Measurements from ENCODE around the gene HNF4A. TPM values are rescaled to one million over a fixed set of nuclear protein-coding genes. Genes with fewer than 3 reads are reported as not detected.
A peak's percentile ranks its signal among the peaks of the same experiment; 100 is the strongest.

Gene HNF4A
- total and polyA plus RNA-seq, 4 experiments from 2014 or later: not detected

- H3K27me3 ChIP-seq (ENCODE audit: insufficient read depth, low read length): no peaks in the 10 kb centered on the region
- intact Hi-C loops (cut with micrococcal nuclease): no loop called here
- no peak for DNase-seq
- no peaks in the 10 kb centered on the region for H3K9me3 ChIP-seq (ENCODE audit: control insufficient read depth in 1 of 2, low read length in 2 of 2)
- CTCF ChIA-PET (ENCODE audit: partially characterized antibody): no interaction called here
- no peaks in the 10 kb centered on the region for H3K36me3 ChIP-seq (ENCODE audit: insufficient read depth, low read length)
- no peak overlapping the region for H3K4me3 ChIP-seq (ENCODE audit: low read length in 2 of 2)
- H3K4me1 Mint-ChIP-seq: no peaks in the 10 kb centered on the region
- peaks cover 6 to 20% of the 10 kb centered on the region in 2 donors for H3K27me3 Mint-ChIP-seq
- H3K4me1 ChIP-seq (ENCODE audit: insufficient read depth, low read length): no peaks in the 10 kb centered on the region
- no peak overlapping the region for H3K4me3 Mint-ChIP-seq
- POLR2A ChIA-PET (ENCODE audit: partially characterized antibody): no interaction called here
- no peak overlapping the region for H3K27ac Mint-ChIP-seq
- H3K9me3 Mint-ChIP-seq: no peaks in the 10 kb centered on the region
- H3K27ac ChIP-seq (ENCODE audit: low read depth, low read length): no peak overlapping the region
- no peaks in the 10 kb centered on the region for H3K36me3 Mint-ChIP-seq
These were observed 75.0 kb downstream of the HNF4A start for GRCh38 chr20:44430270-44431065.

DNA sequence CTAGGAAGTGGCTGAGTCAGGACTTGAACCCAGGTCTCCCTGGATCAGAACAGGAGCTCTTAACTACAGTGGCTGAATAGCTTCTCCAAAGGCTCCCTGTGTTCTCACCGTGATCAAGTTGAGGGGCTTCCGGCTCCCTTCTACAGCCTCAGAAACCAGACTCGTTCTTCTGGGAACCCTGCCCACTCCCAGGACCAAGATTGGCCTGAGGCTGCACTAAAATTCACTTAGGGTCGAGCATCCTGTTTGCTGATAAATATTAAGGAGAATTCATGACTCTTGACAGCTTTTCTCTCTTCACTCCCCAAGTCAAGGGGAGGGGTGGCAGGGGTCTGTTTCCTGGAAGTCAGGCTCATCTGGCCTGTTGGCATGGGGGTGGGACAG is 75.6 kb downstream of the HNF4A start:
- no peak overlapping the region for H3K27ac Mint-ChIP-seq
- Histone ChIP-seq H3K27ac (ENCODE audit: low read depth, low read length) (no peak overlapping the region), H3K9me3 (ENCODE audit: control insufficient read depth in 1 of 2, low read length in 2 of 2) (no peaks in the 10 kb centered on the region), H3K36me3 (ENCODE audit: insufficient read depth, low read length) (no peaks in the 10 kb centered on the region), H3K27me3 (ENCODE audit: insufficient read depth, low read length) (no peaks in the 10 kb centered on the region), H3K4me1 (ENCODE audit: insufficient read depth, low read length) (no peaks in the 10 kb centered on the region), H3K4me3 (ENCODE audit: low read length in 2 of 2) (no peak overlapping the region)
- POLR2A ChIA-PET (ENCODE audit: partially characterized antibody): no interaction called here
- DNase-seq: no peak
- H3K4me1 Mint-ChIP-seq: no peaks in the 10 kb centered on the region
- H3K4me3 Mint-ChIP-seq: no peak overlapping the region
- no peaks in the 10 kb centered on the region for H3K9me3 Mint-ChIP-seq
- no peaks in the 10 kb centered on the region for H3K36me3 Mint-ChIP-seq
- intact Hi-C loops (cut with micrococcal nuclease): no loop called here
- peaks cover 6 to 20% of the 10 kb centered on the region in 2 donors for H3K27me3 Mint-ChIP-seq
- CTCF ChIA-PET (ENCODE audit: partially characterized antibody): no interaction called here

DNA sequence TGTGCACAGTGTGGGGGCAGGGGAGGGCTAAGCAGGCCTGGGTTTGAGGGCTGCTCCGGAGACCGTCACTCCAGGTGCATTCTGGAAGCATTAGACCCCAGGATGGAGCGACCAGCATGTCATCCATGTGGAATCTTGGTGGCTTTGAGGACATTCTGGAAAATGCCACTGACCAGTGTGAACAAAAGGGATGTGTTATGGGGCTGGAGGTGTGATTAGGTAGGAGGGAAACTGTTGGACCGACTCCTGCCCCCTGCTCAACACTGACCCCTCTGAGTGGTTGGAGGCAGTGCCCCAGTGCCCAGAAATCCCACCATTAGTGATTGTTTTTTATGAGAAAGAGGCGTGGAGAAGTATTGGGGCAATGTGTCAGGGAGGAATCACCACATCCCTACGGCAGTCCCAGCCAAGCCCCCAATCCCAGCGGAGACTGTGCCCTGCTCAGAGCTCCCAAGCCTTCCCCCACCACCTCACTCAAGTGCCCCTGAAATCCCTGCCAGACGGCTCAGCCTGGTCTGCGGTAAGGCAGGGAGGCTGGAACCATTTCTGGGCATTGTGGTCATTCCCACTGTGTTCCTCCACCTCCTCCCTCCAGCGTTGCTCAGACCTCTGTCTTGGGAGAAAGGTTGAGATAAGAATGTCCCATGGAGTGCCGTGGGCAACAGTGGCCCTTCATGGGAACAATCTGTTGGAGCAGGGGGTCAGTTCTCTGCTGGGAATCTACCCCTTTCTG is 76.2 kb downstream of the HNF4A start:
- no peaks in the 10 kb centered on the region for H3K36me3 ChIP-seq (ENCODE audit: insufficient read depth, low read length)
- Mint-ChIP-seq H3K4me1 (no peaks in the 10 kb centered on the region), H3K9me3 (no peaks in the 10 kb centered on the region), H3K27ac (no peak overlapping the region), H3K27me3 (peaks cover 5 to 20% of the 10 kb centered on the region in 2 donors), H3K4me3 (no peak overlapping the region), H3K36me3 (no peaks in the 10 kb centered on the region)
- no peak overlapping the region for H3K4me3 ChIP-seq (ENCODE audit: low read length in 2 of 2)
- intact Hi-C loops (cut with micrococcal nuclease): no loop called here
- ChIA-PET CTCF (ENCODE audit: partially characterized antibody) (no interaction called here), POLR2A (ENCODE audit: partially characterized antibody) (no interaction called here)
- H3K27ac ChIP-seq (ENCODE audit: low read depth, low read length): no peak overlapping the region
- no peaks in the 10 kb centered on the region for H3K9me3 ChIP-seq (ENCODE audit: control insufficient read depth in 1 of 2, low read length in 2 of 2)
- H3K27me3 ChIP-seq (ENCODE audit: insufficient read depth, low read length): no peaks in the 10 kb centered on the region
- no peak for DNase-seq
- no peaks in the 10 kb centered on the region for H3K4me1 ChIP-seq (ENCODE audit: insufficient read depth, low read length)

- Histone ChIP-seq H3K9me3 (ENCODE audit: control insufficient read depth in 1 of 2, low read length in 2 of 2) (no peaks in the 10 kb centered on the region), H3K4me3 (ENCODE audit: low read length in 2 of 2) (no peak overlapping the region), H3K4me1 (ENCODE audit: insufficient read depth, low read length) (no peaks in the 10 kb centered on the region), H3K27me3 (ENCODE audit: insufficient read depth, low read length) (no peaks in the 10 kb centered on the region), H3K27ac (ENCODE audit: low read depth, low read length) (no peak overlapping the region), H3K36me3 (ENCODE audit: insufficient read depth, low read length) (no peaks in the 10 kb centered on the region)
- H3K27ac Mint-ChIP-seq: peak overlapping the region in 1 of 7 donors; percentile 73
- no peaks in the 10 kb centered on the region for H3K36me3 Mint-ChIP-seq
- no peak for DNase-seq
- ChIA-PET CTCF (ENCODE audit: partially characterized antibody) (no interaction called here), POLR2A (ENCODE audit: partially characterized antibody) (no interaction called here)
- H3K4me3 Mint-ChIP-seq: no peak overlapping the region
- H3K9me3 Mint-ChIP-seq: no peaks in the 10 kb centered on the region
- no peaks in the 10 kb centered on the region for H3K4me1 Mint-ChIP-seq
- peaks cover 4 to 16% of the 10 kb centered on the region in 2 donors for H3K27me3 Mint-ChIP-seq
- intact Hi-C loops (cut with micrococcal nuclease): no loop called here
These were observed 77.4 kb downstream of the HNF4A start for GRCh38 chr20:44432618-44433577.

DNA sequence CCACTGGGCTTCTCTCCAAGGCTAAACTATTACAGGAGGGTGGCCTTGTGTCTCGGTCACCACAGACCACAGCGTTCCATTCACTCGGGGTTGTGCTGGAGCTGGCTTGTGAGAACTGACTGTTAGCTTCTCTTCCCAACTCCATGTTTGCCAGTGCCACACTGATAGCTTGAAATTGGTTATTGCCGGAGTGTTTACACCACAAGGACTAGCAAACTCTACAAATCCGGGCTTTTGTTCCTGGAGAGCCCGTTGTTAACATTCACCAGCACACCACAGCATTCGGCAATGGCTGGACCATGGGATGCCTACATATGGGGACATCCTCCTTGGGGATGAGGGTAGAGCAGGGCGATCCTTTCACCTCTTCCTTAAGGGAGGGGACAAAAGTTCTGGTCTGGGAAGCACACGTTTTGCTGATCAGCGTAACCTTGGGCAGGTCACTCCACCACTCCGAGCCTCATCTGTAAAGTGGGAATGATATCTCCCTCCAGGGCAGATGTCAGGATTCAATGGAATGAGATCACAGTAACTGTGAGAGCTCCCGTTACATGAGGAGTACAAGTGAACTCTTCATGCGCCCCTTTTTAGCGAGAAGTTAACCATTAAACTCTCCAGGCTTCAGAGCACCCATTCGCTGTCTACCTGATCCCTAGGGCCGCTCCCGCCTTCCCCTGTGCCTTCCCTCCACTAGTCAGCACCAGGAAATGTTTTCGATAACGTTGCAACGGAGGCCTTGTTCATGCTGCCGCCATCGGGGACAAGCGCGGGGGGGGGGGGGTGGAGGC is 78.4 kb downstream of the HNF4A start:
- CTCF ChIA-PET (ENCODE audit: partially characterized antibody): no interaction called here
- POLR2A ChIA-PET (ENCODE audit: partially characterized antibody): no interaction called here
- Histone ChIP-seq H3K9me3 (ENCODE audit: control insufficient read depth in 1 of 2, low read length in 2 of 2) (no peaks in the 10 kb centered on the region), H3K4me1 (ENCODE audit: insufficient read depth, low read length) (no peaks in the 10 kb centered on the region), H3K27ac (ENCODE audit: low read depth, low read length) (no peak overlapping the region), H3K27me3 (ENCODE audit: insufficient read depth, low read length) (no peaks in the 10 kb centered on the region), H3K4me3 (ENCODE audit: low read length in 2 of 2) (no peak overlapping the region), H3K36me3 (ENCODE audit: insufficient read depth, low read length) (no peaks in the 10 kb centered on the region)
- no peak overlapping the region for H3K27ac Mint-ChIP-seq
- no peaks in the 10 kb centered on the region for H3K36me3 Mint-ChIP-seq
- peaks cover 2 to 18% of the 10 kb centered on the region in 2 donors for H3K27me3 Mint-ChIP-seq
- no peaks in the 10 kb centered on the region for H3K9me3 Mint-ChIP-seq
- no peak overlapping the region for H3K4me3 Mint-ChIP-seq
- no peaks in the 10 kb centered on the region for H3K4me1 Mint-ChIP-seq
- intact Hi-C loops (cut with micrococcal nuclease): no loop called here
- DNase-seq: no peak

- ChIA-PET CTCF (ENCODE audit: partially characterized antibody) (no interaction called here), POLR2A (ENCODE audit: partially characterized antibody) (no interaction called here)
- Histone ChIP-seq H3K27me3 (ENCODE audit: insufficient read depth, low read length) (no peaks in the 10 kb centered on the region), H3K36me3 (ENCODE audit: insufficient read depth, low read length) (no peaks in the 10 kb centered on the region), H3K9me3 (ENCODE audit: control insufficient read depth in 1 of 2, low read length in 2 of 2) (no peaks in the 10 kb centered on the region), H3K4me1 (ENCODE audit: insufficient read depth, low read length) (no peaks in the 10 kb centered on the region), H3K27ac (ENCODE audit: low read depth, low read length) (no peak overlapping the region), H3K4me3 (ENCODE audit: low read length in 2 of 2) (no peak overlapping the region)
- H3K4me3 Mint-ChIP-seq: no peak overlapping the region
- H3K27ac Mint-ChIP-seq: peak overlapping the region in 1 of 7 donors; percentile 71
- intact Hi-C loops (cut with micrococcal nuclease): no loop called here
- no peak for DNase-seq
- H3K9me3 Mint-ChIP-seq: no peaks in the 10 kb centered on the region
- H3K27me3 Mint-ChIP-seq: peaks cover 4 to 15% of the 10 kb centered on the region in 2 donors
- no peaks in the 10 kb centered on the region for H3K36me3 Mint-ChIP-seq
- H3K4me1 Mint-ChIP-seq: no peaks in the 10 kb centered on the region
These were observed 80.3 kb downstream of the HNF4A start for GRCh38 chr20:44435630-44436335.

Data from CD4-positive, alpha-beta memory T cell (primary cell).